ENCODE results near the gene TMEM33. TPM values are rescaled to one million over a fixed set of nuclear protein-coding genes. Genes with fewer than 3 reads are reported as not detected.

The TMEM33 gene
- 80.8 to 82.4 TPM (median 81.4 TPM) in 3 replicates for total RNA-seq (2021)
- percentile 96 among the genes with signal in this experiment for Bru-seq, nascent RNA
- long read RNA-seq, experiment 1, full-length matches to known transcripts: 123 of 160 reads
- long read RNA-seq, experiment 1, partial matches to known transcripts: 8 of 160 reads
- long read RNA-seq, experiment 1, other reads (novel, unspliced or antisense): 29 of 160 reads
- long read RNA-seq, experiment 2, full-length matches to known transcripts: 44 of 95 reads
- long read RNA-seq, experiment 2, partial matches to known transcripts: 9 of 95 reads
- long read RNA-seq, experiment 2, other reads (novel, unspliced or antisense): 42 of 95 reads
- long read RNA-seq, experiment 3, full-length matches to known transcripts: 153 of 167 reads
- long read RNA-seq, experiment 3, partial matches to known transcripts: 4 of 167 reads
- long read RNA-seq, experiment 3, other reads (novel, unspliced or antisense): 10 of 167 reads

DNA sequence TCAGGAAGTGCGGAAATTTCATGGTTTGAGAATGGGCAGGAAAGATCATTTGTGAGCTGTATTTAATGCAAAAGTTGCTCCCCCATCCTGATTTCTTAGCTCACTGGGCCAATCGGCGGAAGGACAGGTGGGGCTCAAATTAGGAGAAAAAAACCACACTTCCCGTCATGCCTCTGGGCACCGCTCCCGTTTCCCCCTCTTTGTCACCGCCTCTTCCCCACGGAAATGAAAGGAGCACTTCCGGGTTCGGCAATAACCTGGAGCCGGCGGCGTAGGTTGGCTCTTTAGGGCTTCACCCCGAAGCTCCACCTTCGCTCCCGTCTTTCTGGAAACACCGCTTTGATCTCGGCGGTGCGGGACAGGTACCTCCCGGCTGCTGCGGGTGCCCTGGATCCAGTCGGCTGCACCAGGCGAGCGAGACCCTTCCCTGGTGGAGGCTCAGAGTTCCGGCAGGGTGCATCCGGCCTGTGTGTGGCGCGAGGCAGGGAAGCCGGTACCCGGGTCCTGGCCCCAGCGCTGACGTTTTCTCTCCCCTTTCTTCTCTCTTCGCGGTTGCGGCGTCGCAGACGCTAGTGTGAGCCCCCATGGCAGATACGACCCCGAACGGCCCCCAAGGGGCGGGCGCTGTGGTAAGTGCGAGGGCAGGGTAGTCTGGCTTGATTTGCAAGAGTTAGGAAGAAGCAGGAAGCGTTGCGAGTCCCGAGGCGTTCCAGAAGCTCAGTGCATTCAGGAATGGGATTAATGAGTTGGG is at the start of gene TMEM33:
Gene TMEM33 (plus strand): TSS at position 529 of the 751 bp plus-strand sequence. CDS start 56 bp downstream, at position 585.
- ATAC-seq (peak; percentile 94), DNase-seq (ENCODE audit: low spot score) (peak; percentile 82)
- H3K27me3 Mint-ChIP-seq (ENCODE audit: low read depth): peaks cover 17% of the 10 kb centered on the region
- ChIA-PET CTCF (interaction anchor here (0.8 kb wide), 1 partner anchor 23 kb away, joined by 3 read pairs; no protein-coding TSS in a partner anchor), POLR2A (interaction anchor here (0.6 to 1.2 kb wide), 3 partner anchors 12 to 26 kb away, joined by 3 to 4 read pairs (median 3); no protein-coding TSS in a partner anchor)
- H3K4me3 Mint-ChIP-seq: peak within 1 kb of the TSS; percentile 99
- H3K9me3 Mint-ChIP-seq: peaks cover 5% of the 10 kb centered on the region
- peak within 1 kb of the TSS; percentile 96 for H3K27ac Mint-ChIP-seq
- peaks cover 23% of the 10 kb centered on the region for H3K36me3 Mint-ChIP-seq
- H3K4me1 Mint-ChIP-seq: peaks cover 31% of the 10 kb centered on the region
- TF ChIP-seq GRHL2 (CRISPR knock-in tag; IDR thresholded peaks at IDR 0.05; ENCODE audit: insufficient replicate concordance, severe bottlenecking) (no peak), FOXP4 (CRISPR knock-in tag; IDR thresholded peaks at IDR 0.05) (0 out of 2 replicates have a peak, but pooled peaks have one; percentile 20), ESRRA (CRISPR knock-in tag; IDR thresholded peaks at IDR 0.05; ENCODE audit: borderline replicate concordance) (no peak), GABPB1 (CRISPR knock-in tag; IDR thresholded peaks at IDR 0.05) (peak; percentile 86), ARID4B (CRISPR knock-in tag; IDR thresholded peaks at IDR 0.05; ENCODE audit: borderline replicate concordance) (peak; percentile 66; the same call in 1 of the 2 replicates), E2F5 (CRISPR knock-in tag; IDR thresholded peaks at IDR 0.05) (0 out of 2 replicates have a peak, but pooled peaks have one; percentile 27), ZNF425 (CRISPR knock-in tag; conservative IDR thresholded peaks at IDR 0.05) (no peak), ZNF281 (CRISPR knock-in tag; IDR thresholded peaks at IDR 0.05) (no peak), NR2C2 (CRISPR knock-in tag; IDR thresholded peaks at IDR 0.05) (peak; percentile 95), SP1 (CRISPR knock-in tag; conservative IDR thresholded peaks at IDR 0.05) (peak; percentile 62), ETV6 (CRISPR knock-in tag; IDR thresholded peaks at IDR 0.05) (peak; percentile 83; the same call in 1 of the 2 replicates), MAX (CRISPR knock-in tag; IDR thresholded peaks at IDR 0.05) (peak; percentile 74), FOXP1 (CRISPR knock-in tag; IDR thresholded peaks at IDR 0.05; ENCODE audit: borderline replicate concordance) (peak; percentile 57), CBFB (CRISPR knock-in tag; IDR thresholded peaks at IDR 0.05; ENCODE audit: low read depth) (0 out of 2 replicates have a peak, but pooled peaks have one; percentile 55), ZNF121 (CRISPR knock-in tag; IDR thresholded peaks at IDR 0.05) (0 out of 2 replicates have a peak, but pooled peaks have one; percentile 22), SMAD3 (CRISPR knock-in tag; IDR thresholded peaks at IDR 0.05; ENCODE audit: borderline replicate concordance) (no peak), CREM (CRISPR knock-in tag; IDR thresholded peaks at IDR 0.05) (peak; percentile 57; the same call in 1 of the 2 replicates), HMGA2 (CRISPR knock-in tag; IDR thresholded peaks at IDR 0.05) (no peak), TEAD1 (CRISPR knock-in tag; IDR thresholded peaks at IDR 0.05) (peak; percentile 61; the same call in 1 of the 2 replicates)
- TF ChIP-seq, protein P1, sequence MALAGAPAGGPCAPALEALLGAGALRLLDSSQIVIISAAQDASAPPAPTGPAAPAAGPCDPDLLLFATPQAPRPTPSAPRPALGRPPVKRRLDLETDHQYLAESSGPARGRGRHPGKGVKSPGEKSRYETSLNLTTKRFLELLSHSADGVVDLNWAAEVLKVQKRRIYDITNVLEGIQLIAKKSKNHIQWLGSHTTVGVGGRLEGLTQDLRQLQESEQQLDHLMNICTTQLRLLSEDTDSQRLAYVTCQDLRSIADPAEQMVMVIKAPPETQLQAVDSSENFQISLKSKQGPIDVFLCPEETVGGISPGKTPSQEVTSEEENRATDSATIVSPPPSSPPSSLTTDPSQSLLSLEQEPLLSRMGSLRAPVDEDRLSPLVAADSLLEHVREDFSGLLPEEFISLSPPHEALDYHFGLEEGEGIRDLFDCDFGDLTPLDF (CRISPR knock-in tag; IDR thresholded peaks at IDR 0.05): no peak

Measured in WTC11 (cell line).